HG02588 (cell line): ENCODE data around the gene TSSK3.
A peak's percentile ranks its signal among the peaks of the same experiment; 100 is the strongest.
"Not testable (repeated sequence)": the region's sequence is repeated elsewhere in the genome, so short reads cannot be mapped to it uniquely, and the experiment has no call there.

ENCODE experiments used
- ATAC-seq: cut with Tn5 transposase; IDR thresholded peaks from one replicate; pipeline ENCODE4 v1.9.1; 2021; ENCODE audit warnings: mild to moderate bottlenecking, moderate library complexity; ENCODE audit not compliant: unreplicated experiment

Gene TSSK3

GRCh38 chr1:32337855-32338636 is 24.3 kb upstream of the TSSK3 start:
- peak; percentile 31 for ATAC-seq

GRCh38 chr1:32338637-32339145 is 23.6 kb upstream of the TSSK3 start:
- no peak for ATAC-seq

- no peak for ATAC-seq
These were observed 22.9 kb upstream of the TSSK3 start for GRCh38 chr1:32339363-32339978.

- ATAC-seq, result no peak
These were observed 21.1 kb upstream of the TSSK3 start for GRCh38 chr1:32341186-32341757.

- ATAC-seq, result no peak
These were observed 20.4 kb upstream of the TSSK3 start for GRCh38 chr1:32341971-32342370.

- no peak for ATAC-seq
These were observed 19.6 kb upstream of the TSSK3 start for GRCh38 chr1:32342704-32343103.

- ATAC-seq, result no peak
These were observed 17.0 kb upstream of the TSSK3 start for GRCh38 chr1:32345289-32345827.

- no peak for ATAC-seq
These were observed 15.7 kb upstream of the TSSK3 start for GRCh38 chr1:32346532-32347157.

- no peak for ATAC-seq
These were observed 13.1 kb upstream of the TSSK3 start for GRCh38 chr1:32349211-32349708.

GRCh38 chr1:32350785-32351398 is 11.4 kb upstream of the TSSK3 start:
- peak; percentile 33 for ATAC-seq

- peak; percentile 78 for ATAC-seq
These were observed 10.7 kb upstream of the TSSK3 start for GRCh38 chr1:32351399-32352238.

- no peak for ATAC-seq
These were observed 10.0 kb upstream of the TSSK3 start for GRCh38 chr1:32352239-32352745.

- ATAC-seq, result no peak
These were observed 9.4 kb upstream of the TSSK3 start for GRCh38 chr1:32352831-32353383.

GRCh38 chr1:32353431-32353830 is 8.9 kb upstream of the TSSK3 start:
- ATAC-seq, result no peak

- ATAC-seq, result no peak
These were observed 8.3 kb upstream of the TSSK3 start for GRCh38 chr1:32353886-32354570.

GRCh38 chr1:32355778-32356177 is 6.6 kb upstream of the TSSK3 start:
- ATAC-seq, result not testable (repeated sequence)

- ATAC-seq, result no peak
These were observed 5.9 kb upstream of the TSSK3 start for GRCh38 chr1:32356478-32356877.

- ATAC-seq, result no peak
These were observed 4.7 kb upstream of the TSSK3 start for GRCh38 chr1:32357614-32358013.

GRCh38 chr1:32358435-32358834 is 3.9 kb upstream of the TSSK3 start:
- no peak for ATAC-seq
